Bronchial epithelial cell (primary cell): ENCODE measurements around the gene YWHAQ. TPM values are rescaled to one million over a fixed set of nuclear protein-coding genes. Genes with fewer than 3 reads are reported as not detected.

ENCODE experiments used
- DNase-seq: peaks from one replicate; pipeline ENCODE4 v3.0.0-alpha.2; 2010; ENCODE audit warnings: low read depth
- FAIRE-seq: peaks from 2 replicates; lab custom pipeline; 2011; peaks lifted over from hg19 to GRCh38; lab: Jason Lieb, UNC
- H3K27me3 ChIP-seq: 2 replicates; pipeline ENCODE4 v1.5.1; 2011; ENCODE audit warnings: low read length; ENCODE audit not compliant: control insufficient read depth, insufficient read depth
- H3K36me3 ChIP-seq: 2 replicates; pipeline ENCODE4 v1.5.1; 2011; ENCODE audit warnings: low read length; ENCODE audit not compliant: control insufficient read depth, insufficient read depth
- H3K4me3 ChIP-seq: 2 replicates; pipeline ENCODE4 v1.5.1; 2011; ENCODE audit warnings: mild to moderate bottlenecking, low read depth, low read length, control low read depth
- CTCF ChIP-seq: IDR thresholded peaks from 2 replicates; pipeline ENCODE4 v1.5.1; 2011; ENCODE audit warnings: mild to moderate bottlenecking, moderate library complexity, low read length, control low read depth, inconsistent platforms; ENCODE audit not compliant: insufficient read depth, severe bottlenecking
- total RNA-seq: library from RNA; depleted of rRNA; stranded (reverse); fragments of >200 nt; gene quantifications from 2 replicates; pipeline ENCODE4 v1.2.1, GENCODE V29; 2014

The YWHAQ gene
- total RNA-seq, 1 donor from 2014 or later: 176 TPM

GRCh38 chr2:9674891-9675414 is 44.2 kb upstream of the YWHAQ start:
- H3K36me3 ChIP-seq: no peaks in the 10 kb centered on the region
- no peak for DNase-seq
- FAIRE-seq: no peak
- H3K27me3 ChIP-seq: no peaks in the 10 kb centered on the region
- TF ChIP-seq CTCF: no peak
- no peak overlapping the region for H3K4me3 ChIP-seq

GRCh38 chr2:9673914-9674481 is 43.2 kb upstream of the YWHAQ start:
- Histone ChIP-seq H3K36me3 (no peaks in the 10 kb centered on the region), H3K4me3 (no peak overlapping the region), H3K27me3 (no peaks in the 10 kb centered on the region)
- DNase-seq: no peak
- FAIRE-seq: no peak
- no peak for TF ChIP-seq CTCF

- Histone ChIP-seq H3K36me3 (no peaks in the 10 kb centered on the region), H3K27me3 (no peaks in the 10 kb centered on the region), H3K4me3 (no peak overlapping the region)
- TF ChIP-seq CTCF: no peak
- DNase-seq: no peak
- FAIRE-seq: no peak
Measured at GRCh38 chr2:9668687-9669345, 38.0 kb upstream of the YWHAQ start.

GRCh38 chr2:9667826-9668225 is 37.0 kb upstream of the YWHAQ start:
- Histone ChIP-seq H3K36me3 (no peaks in the 10 kb centered on the region), H3K4me3 (no peak overlapping the region), H3K27me3 (no peaks in the 10 kb centered on the region)
- FAIRE-seq: no peak
- DNase-seq: no peak
- no peak for TF ChIP-seq CTCF

GRCh38 chr2:9666306-9666705 is 35.5 kb upstream of the YWHAQ start:
- TF ChIP-seq CTCF: no peak
- Histone ChIP-seq H3K36me3 (no peaks in the 10 kb centered on the region), H3K4me3 (no peak overlapping the region), H3K27me3 (no peaks in the 10 kb centered on the region)
- FAIRE-seq: no peak
- DNase-seq: no peak
